Inferior parietal cortex (tissue), 1 donor: Measurements from ENCODE around the gene MSANTD3.
"Not testable (repeated sequence)": the region's sequence is repeated elsewhere in the genome, so short reads cannot be mapped to it uniquely, and the experiment has no call there.

ENCODE experiments used
- DNase-seq: peaks from one replicate; pipeline ENCODE4 v3.0.0-alpha.2; 2016; ENCODE audit errors: extremely low spot score

Gene MSANTD3, protein sequence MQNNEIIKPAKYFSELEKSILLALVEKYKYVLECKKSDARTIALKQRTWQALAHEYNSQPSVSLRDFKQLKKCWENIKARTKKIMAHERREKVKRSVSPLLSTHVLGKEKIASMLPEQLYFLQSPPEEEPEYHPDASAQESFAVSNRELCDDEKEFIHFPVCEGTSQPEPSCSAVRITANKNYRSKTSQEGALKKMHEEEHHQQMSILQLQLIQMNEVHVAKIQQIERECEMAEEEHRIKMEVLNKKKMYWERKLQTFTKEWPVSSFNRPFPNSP

DNA sequence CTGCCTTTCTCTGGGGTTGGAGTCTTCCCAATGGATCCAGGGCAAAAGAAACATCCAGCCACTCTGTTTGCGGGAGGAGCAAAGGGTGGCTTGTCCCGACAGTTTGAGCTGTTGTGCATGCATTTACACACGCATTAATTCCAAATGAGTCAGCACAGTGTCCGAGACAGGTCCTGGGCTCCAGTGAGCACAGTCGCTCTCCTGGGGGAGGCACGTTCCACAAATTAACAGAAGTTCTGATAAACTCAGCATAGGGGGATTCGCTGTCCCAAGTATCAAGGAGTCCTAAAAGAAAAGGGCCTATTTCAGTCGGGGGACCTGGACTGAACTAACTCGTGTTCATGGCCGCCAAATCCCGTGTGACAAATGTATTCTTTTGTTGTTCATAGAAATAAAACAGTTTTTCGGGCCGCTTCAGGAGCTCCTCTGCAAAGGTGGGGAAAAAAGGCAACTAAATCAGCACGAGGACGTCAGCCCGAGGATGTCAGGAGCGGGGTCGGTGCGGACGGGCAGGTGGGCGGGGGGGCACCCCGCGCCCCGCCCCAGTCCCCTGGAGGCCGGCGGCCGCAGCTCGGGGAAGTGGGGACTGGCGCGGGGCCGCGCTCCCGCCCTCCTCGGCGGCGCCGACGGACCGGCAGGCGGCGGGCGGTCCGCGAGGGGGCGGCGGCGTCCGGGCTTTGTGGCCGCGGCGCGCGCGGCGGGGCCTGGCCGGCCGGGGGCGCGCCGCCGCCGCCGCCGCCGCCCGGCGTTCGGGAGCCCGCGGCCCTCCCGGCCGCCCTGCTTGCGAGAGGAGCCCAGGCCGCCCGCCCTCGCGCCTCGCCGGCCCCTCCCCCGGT is at the start of gene MSANTD3:
TSS of gene MSANTD3 (plus strand) at position 614 of the 836 bp plus-strand sequence. CDS start 14,796 bp downstream, outside the sequence.
- DNase-seq, result peak; percentile 57

DNA sequence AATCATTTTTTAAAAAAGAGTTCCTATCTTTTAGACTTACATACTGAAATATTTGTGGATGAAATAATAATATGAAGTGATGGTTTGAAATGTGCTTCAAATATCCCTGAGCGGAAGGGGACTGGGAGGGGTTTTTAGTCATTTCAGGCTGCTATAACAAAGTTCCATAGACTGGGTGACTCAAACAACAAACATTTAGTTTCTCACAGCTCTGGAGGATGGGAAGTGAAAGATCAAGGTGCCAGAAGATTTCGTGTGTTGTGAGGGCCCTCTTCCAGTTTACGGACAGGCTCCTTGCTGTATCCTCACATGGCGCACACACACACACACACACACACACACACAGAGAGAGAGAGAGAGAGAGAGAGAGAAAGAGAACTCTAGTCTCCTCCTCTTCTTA is 47.1 kb upstream of the MSANTD3 start:
- no peak for DNase-seq

DNA sequence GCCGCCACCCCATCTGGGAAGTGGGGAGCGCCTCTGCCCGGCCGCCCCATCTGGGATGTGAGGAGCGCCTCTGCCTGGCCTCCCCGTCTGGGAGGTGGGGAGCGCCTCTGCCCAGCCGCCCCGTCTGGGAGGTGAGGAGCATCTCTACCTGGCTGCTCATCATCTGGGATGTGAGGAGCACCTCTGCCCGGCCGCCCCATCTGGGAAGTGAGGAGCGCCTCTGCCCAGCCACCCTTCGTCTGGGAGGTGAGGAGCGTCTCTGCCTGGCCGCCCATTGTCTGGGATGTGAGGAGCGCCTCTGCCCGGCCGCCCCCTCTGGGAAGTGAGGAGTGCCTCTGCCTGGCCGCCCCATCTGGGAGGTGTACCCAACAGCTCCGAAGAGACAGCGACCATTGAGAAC is 34.0 kb upstream of the MSANTD3 start:
- not testable (repeated sequence) for DNase-seq

DNA sequence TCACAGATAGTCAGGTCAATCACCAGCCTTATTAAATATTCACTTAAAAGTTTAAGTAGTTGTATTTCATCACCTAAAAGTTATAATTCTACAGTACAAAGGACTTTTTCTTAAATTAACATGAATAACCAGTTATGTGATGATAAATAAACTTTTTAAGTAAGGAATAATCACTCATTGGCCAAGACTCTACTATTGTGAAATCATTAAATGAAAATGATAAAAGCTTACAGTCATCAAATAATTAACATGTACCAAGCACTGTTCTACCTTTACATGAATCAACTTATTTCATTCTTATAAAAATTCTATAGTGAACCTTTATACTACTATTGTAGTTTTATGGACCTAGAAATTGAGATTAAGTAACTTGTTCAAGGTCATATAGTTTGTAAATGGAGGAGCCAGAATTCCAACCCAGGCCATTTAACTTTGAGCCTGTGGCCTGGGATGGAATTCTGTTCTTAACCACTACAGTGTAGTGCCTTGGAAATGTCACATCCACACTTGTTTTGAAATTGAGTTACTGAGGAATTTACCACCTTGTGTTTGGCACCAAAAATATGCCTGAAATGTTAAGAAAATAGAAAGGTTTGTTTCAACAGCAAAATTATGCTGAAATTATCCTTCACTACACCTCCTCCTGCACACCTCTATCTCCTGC is 32.8 kb upstream of the MSANTD3 start:
- no peak for DNase-seq

DNA sequence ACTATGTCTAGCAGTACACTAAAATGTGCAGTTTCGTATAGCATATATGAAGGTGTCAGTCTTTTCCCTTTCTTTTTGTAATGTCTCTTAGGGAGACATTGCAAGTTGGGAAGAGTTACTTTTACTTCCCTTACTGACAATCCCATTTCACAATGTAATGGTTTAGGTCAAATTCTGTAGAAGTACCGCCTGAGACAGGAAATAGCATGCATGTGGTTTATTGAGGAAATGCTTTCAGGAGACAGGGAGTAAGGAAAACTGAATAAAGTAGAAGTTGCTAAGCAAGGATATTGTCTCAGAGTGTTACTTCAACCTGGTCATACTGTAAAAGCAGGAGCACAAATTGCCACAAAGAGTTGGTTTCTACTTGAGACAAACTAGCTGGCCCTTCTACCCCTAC is 32.1 kb upstream of the MSANTD3 start:
- no peak for DNase-seq

DNA sequence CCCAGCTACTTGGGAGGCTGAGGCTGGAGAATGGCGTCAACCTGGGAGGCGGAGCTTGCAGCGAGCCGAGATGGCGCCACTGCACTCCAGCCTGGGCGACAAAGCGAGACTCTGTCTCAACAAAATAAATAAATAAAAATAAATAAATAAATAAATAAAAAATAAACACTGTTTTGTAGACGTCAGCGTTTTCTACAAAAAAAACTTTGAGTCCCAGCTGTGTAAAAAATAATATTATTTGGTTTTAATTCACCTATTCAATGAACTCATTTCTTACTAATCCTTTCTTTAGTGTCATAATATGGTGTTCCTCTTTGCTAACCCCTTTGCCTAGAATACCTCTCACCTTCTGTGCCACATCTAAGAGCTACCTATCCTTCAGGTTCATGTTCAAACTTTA is 30.2 kb upstream of the MSANTD3 start:
- DNase-seq, result no peak

DNA sequence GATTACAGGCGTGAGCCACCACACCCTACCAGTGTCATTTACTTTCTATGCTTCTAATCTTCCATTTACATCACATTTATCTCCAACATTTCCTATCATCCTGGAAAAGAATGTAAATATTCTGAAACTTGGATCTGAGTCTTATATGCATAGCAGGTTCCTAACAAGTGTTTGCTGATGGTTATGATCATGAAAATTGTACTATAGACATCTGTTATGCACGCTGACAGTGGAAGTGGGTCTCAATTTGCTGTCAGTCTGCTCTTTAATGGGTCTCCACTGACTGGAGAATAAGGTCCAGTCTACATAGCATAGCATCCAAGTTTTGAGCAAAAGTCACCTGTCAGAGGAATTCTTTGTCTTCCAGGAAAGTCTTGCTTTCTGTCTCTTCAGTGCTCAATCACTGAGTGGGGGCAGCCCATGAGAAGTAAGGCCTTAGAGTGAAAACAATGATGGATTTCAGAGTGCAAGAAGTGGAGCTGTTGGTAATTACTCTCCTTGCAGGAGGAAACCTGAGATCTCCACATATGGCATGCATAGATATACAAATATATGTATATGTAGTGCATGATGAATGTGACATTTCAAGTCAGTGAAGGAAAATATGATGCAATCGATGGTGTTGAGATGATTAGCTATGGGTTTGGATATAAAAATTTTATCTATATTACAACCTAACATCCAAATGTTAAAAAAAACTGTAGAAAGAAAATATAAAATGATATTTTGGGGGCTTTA is 29.2 kb upstream of the MSANTD3 start:
- no peak for DNase-seq

DNA sequence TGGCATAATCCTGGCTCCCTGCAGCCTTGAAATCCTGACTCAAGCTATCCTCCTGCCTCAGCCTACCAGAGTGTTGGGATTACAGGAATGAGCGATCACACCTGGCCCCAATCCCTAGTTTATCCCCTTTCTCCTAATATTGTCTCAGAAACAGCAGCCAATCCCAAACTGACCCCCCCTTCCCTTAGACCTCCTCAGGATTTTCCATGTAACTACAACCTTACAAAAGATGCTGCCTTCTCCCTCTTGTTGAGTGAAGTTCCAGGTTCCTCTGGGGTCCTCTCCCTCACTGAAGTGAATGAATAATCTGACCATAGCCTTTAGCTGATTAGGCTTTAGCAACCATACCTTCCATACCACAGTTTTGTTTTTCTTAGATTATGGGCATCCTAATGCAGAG is 25.9 kb upstream of the MSANTD3 start:
- no peak for DNase-seq

DNA sequence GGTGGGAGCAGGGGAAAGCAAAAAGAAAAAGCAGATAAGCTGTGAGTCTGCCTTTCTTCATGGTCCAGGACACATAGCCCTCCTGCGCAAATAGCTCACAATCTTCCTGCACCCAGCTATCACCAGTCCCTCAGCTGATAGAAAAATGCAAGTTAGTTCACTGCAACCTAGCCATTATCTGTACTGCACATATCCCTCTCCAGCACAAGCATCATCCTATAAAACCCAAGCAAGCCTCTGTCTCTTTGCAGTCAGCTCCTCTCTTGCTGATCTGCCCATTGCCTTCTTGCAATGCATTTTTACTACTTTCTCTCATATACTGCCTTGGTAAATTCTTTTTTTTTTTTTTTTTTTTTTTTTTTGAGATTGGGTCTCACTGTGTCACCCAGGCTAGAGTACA is 20.0 kb upstream of the MSANTD3 start:
- no peak for DNase-seq

DNA sequence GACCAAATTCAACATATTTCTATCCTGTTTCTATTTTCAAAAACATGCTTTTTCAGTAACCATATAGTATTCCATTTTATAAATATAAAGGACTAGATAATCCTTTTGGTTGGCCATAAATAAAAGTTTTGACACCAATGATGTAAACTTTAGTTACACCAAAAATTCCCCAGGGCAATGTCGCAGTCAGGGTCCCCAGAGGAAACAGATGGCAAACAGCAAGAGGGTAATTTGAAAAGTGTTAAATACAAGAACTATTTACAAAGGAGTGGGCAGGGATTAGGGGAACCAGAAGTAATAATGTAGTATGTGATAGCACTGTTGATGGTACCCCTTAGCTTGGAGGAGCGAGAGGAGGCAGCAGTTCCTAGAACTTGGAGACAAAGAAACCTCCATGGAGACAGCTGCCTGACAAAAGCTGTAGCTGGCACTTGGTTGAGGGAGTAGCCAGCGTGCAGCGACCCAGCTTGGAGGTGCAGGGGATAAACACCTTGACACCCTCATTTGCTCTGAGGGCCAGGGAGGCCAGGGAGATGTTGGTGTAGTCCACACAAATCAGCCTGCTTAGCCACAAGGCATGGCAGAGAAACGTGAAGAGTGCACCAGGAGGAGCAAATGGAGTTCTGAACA is 18.3 kb upstream of the MSANTD3 start:
- no peak for DNase-seq

DNA sequence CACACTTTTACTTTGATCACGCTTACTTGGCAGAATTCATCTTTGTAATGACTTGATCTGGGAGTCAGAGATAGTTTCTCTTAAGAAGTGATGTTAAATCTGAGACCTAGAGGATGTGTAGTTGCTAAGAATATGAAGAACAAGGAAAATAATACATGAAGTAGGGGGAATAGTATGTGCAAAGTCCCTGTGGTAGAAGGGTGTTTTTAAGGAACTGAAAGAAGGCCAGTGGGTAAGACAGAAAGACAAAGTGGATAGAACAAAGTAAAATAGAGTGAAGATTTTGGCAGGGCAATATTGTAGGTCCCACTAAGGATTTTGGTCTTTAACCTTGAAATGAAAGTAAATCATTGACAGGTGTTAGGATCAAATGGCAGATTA is 17.8 kb upstream of the MSANTD3 start:
- no peak for DNase-seq

DNA sequence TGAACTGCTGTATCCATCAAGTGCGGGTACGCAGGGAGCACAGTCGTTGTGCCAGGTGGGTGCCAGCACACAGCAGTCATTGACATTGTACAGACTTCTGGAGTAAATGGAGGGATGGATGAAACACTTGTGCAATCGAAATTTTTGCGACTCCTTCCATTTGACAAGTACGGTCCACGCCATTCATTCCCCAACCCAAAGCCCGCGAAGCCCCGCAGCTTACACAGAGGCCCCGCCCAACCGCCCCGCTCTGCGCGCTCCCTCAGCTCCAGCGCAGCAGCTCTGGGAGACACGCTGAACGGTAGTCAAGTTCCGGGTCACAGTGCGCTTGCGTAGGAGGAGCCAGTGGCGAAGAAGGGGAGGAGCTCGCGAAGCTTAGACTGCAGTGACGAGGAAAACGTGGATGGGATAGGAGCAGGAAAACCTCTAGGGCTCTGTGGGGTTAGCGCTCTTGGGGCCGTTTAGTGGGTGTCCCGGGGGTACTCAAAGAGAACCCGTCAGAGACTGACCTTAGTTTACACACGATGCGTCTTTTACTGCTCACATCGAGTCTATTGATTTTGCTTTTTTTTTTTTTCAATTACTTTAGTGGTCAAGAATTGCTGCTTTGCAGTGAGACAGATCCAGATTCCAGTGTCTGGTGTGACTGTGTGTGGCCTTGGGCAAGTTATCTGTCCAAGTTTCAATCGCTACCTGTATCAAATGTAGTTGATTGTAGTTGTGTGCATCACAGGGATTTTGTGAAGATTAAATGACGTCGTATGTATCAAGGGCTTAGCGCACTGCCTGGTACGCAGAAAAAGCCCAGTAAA is 15.3 kb upstream of the MSANTD3 start:
- peak; percentile 95 for DNase-seq

DNA sequence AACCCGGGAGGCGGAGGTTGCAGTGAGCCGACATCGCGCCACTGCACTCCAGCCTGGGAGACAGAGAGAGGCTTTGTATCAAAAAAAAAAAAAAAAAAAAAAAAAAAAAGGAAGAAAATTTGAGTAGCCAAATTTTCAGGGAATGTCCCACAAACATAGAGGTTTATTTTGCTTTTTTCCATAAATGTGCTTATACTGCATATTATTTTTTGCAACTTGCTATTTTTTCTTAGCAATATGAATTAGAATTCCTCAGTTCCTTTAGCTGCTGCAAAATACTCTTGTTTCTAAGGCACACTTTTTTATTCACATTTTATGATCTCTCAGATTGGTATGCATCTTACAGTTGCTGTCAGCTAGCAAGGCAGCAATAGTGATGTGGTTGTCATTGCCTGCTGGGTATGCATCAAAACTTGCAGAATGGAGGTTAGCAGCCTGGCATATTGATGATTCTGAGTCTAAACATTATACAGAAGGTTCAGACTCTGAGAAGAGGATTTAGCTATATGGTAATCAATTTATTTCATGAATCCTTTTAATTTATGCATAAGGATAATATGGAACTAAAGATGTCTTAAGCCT is 13.0 kb upstream of the MSANTD3 start:
- no peak for DNase-seq

DNA sequence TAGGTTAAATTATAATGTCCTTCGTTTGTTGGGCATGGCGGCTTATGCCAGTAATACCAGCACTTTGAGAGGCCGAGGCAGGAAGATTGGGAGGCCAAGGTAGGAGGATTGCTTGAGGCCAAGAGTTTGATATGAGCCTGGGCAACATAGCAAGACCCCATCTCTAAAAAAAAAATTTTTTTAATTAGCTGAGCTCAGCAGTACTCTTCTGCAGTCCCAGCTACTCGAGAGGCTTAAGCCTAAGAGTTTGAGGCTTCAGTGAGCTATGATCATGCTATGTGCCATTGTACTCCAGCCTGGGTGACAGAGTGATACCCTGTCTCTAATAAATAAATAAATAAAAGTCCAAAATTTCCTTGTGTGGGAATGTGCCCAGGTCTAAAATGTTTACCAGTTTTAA is 9.1 kb upstream of the MSANTD3 start:
- DNase-seq, result no peak

DNA sequence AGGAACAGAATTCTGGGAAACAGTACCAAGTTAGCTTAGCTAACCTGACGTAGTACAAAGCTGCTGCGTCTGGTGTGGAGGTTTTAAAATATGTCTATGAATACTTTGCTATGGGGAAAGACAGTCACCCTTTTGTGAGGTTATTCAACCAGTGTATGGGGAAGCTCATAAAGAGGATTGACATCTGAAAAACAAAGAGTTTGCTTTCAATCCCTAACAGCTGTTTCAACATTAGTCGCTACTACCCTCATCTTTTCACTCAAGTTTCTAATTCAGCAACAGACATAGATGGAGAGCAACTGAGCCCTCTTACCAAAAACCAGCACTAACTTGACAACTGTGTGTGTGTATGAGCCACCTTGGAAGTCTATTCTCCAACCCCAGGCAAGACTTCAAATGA is 7.8 kb upstream of the MSANTD3 start:
- no peak for DNase-seq

DNA sequence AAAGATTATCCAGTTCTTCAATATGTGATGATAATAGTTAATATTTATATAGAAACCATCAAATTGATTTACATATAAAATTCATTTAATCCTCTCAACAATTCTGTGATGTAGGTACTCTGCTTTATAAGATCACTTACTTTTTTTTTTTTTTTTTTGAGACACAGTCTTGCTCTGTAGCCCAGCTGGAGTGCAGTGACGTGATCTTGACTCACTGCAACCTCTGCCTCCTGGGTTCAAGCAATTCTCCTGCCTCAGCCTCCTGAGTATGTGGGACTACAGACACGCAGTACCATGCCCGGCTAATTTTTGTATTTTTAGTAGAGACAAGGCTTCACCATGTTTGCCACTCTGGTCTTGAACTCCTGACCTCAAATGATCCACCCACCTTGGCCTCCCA is 5.8 kb upstream of the MSANTD3 start:
- not testable (repeated sequence) for DNase-seq

DNA sequence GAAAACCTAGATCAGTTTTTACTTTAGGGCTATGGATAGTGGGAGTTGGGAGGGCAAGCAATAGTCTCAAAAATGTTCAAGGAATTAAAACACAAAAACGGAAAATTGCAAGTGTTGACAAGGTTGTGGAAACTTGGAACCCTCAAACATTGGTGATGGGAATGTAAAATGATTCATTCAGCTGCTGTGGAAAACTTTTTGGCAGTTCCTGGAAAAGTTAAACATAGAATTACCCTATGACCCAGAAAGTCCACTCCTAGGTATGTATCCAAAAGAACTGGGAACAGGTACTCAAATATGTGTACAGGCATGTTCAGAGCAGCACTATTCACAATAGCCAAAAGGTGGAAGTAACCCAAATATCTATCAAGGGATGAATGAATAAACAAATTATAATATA is 1.2 kb upstream of the MSANTD3 start:
- DNase-seq, result no peak

DNA sequence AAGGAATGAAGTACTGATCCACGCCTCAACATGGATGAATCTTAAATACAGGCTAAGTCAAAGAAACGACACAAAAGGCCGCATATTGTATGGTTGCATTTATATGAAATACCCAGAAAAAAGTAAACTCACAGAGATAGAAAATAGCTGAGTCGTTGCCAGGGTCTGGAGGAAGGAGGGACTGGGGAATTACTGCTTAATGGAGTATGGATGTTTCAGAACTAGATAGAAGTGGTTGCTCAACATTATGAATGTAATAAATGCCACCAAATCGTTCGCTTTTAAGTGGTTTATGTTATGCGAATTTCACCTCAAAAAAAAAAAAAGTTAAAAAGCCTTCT is 784 bp upstream of the MSANTD3 start:
- DNase-seq, result no peak

DNA sequence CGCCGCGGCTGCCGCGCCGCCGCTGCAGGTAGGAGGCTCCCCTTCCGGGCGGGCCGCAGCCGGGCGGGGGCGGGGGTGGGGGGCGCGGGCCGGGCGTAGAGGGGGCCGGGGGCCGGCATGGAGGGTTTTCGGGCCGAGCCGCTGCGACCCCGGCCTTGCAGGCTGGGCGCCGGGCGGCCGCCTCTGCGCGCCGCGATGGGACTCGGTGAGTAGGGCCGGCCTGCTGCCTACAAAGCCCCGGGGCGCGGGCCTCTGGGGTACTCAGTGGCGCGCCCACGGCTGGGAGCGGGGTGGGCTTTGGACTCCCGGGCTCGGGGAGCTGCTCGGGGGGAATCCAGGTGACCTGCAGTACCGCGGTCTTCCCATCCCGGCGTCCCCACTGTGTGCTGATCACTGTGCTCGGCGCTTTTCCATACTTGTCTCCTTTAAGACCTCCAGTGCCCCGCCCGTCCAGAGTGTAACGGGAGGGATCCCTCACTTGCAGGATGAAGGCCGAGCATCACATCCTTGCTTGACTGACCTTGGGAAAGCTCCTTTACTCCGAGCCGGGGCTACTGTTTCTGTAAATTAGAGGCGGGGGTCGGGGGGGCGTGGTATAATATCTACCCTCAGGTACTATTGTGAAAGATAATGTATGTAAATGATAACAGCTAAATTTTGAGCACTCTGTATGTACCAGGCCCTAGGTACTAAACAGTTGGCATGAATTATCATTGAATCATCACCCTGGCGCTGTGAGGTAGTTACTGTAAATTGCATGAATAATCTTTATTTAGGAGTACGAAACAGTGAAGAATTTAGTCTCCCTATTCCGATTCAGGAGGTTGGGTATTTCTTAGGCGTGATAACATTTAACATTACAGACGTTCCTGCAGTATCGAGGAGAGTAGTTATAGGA is 672 bp downstream of the MSANTD3 start:
- DNase-seq, result no peak
